GM18520 (cell line): ENCODE data around the gene NDUFA12.

Source experiments
- ATAC-seq: cut with Tn5 transposase; IDR thresholded peaks from one replicate; pipeline ENCODE4 v1.9.1; 2021; ENCODE audit not compliant: unreplicated experiment

The NDUFA12 gene

GRCh38 chr12:94942663-94943062 is 60.8 kb downstream of the NDUFA12 start:
- ATAC-seq, result no peak

GRCh38 chr12:94941440-94941862 is 62.0 kb downstream of the NDUFA12 start:
- peak; percentile 83 for ATAC-seq

DNA sequence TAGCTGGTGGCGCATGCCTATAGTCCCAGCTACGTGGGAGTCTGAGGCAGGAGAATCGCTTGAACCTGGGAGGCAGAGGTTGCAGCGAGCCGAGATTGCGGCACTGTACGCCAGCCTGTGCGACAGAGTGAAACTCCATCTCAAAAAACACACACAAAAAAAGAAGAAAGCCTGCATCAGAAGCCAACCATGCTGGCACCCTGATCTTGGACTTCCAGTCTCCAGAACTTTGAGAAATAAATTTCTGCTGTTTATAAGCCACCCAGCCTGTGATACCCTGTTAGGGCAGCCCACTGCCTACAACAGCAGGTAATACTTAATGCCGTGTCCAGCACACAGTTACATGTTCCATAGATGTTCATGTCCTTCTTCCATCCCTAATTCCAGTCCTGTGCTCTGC is 62.7 kb downstream of the NDUFA12 start:
- no peak for ATAC-seq

DNA sequence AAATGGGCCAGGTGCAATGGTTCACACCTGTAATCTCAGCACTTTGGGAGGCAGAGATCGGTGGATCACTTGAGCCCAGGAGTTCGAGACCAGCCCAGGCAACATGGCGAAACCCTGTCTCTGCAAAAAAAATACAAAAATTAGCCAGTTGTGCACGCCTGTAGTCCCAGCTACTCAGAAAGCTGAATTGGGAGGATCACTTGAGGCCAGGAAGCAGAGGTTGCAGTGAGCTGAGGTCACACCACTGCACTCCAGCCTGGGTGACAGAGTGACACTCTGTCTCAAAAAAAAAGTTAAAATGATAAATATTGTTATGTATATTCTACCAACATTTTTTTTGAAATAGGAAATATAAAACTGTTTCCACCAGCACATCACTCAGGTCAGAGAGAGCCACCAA is 64.9 kb downstream of the NDUFA12 start:
- ATAC-seq, result no peak

GRCh38 chr12:94930772-94931171 is 72.7 kb downstream of the NDUFA12 start:
- no peak for ATAC-seq

DNA sequence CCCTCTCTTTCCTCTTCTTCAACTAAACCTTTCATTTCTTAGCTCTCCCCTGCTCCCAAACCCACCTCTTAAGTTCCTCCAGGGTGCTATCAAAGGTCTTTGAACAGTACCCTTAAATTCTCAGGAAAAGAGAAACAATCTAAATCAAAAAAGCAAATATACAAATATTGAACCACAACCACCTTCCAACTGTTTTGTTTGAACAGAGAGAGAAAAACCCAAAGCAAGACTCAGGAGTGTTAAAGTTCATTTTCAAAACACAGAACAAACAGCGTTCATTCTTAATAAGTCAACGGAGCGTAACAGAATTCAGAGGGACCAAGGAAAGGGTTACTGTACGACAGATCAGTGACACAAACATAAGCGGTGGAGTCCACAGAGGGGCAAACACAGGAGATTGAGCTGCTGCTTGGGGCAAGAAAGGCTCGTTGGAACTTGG is 73.3 kb downstream of the NDUFA12 start:
- ATAC-seq, result no peak

DNA sequence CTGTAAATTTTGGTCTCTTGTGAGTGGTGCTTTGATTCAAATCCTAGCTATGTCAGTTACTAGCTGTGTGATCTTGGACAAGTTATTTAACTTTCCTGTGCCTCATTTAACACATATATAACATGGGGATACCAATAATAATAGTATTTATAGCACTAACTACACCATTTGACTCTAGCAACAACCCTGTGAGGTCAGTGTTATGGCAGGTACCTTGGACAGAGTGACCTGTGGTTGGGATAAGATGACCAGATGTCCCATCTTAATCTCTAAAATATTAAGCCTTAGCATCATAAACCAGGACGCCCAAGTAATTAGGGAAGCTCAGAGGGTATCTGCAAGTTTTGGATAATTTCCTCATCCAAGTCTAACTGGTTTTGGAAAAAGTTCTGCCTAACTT is 73.7 kb downstream of the NDUFA12 start:
- ATAC-seq, result no peak

DNA sequence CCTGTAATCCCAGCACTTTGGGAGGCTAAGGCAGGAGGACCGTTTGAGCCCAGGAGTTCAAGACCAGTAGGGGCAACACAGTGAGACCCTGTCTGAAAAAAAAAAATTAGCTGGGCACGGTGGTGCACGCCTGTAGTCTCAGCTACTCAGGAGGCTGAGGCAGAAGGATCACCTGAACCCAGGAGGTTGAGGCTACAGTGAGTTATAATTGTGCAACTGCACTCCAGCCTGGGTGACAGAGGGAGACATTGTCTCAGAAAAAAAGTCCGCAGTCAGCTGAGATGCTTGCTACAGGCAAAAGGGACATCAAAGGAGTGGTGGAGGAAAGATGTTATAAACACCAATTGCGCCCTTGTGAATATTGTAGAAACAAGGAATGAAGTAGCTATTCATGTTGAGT is 77.8 kb downstream of the NDUFA12 start:
- ATAC-seq, result no peak

GRCh38 chr12:94925206-94925605 is 78.3 kb downstream of the NDUFA12 start:
- ATAC-seq, result no peak

GRCh38 chr12:94922561-94922960 is 80.9 kb downstream of the NDUFA12 start:
- no peak for ATAC-seq
